HEK293 (cell line): ENCODE data around the gene ERCC2.

Source experiments
- CTCF ChIA-PET: fragments of 350-600 bp; formaldehyde crosslinking; extraction: SDS; loops from one replicate; lab custom pipeline; 2021; ENCODE audit warnings: antibody characterized with exemption; lab: Yijun Ruan, JAX
- POLR2A ChIA-PET: fragments of 300-600 bp; formaldehyde crosslinking; extraction: SDS; loops from one replicate; lab custom pipeline; 2020; ENCODE audit warnings: antibody characterized with exemption, inconsistent platforms; lab: Yijun Ruan, JAX
- H3K27ac ChIP-seq: fragments of 200-500 bp; sonication (Bioruptor generic); 2 replicates; pipeline ENCODE4 v1.5.1; 2014; ENCODE audit warnings: low read depth, low read length, control low read depth, inconsistent platforms; ENCODE audit errors: extremely low read depth
- H3K36me3 ChIP-seq, 2 experiments: fragments of 200-500 bp in 1 of 2; sonication (Bioruptor generic) in 1 of 2; 1 replicate in 1 of 2; 2 replicates in 1 of 2; pipeline ENCODE4 v1.5.1; 2014 to 2017; ENCODE audit warnings: inconsistent platforms in 2 of 2, low read length in 2 of 2; ENCODE audit not compliant: control insufficient read depth in 2 of 2, insufficient read depth in 1 of 2
- H3K4me1 ChIP-seq: fragments of 200-500 bp; sonication (Bioruptor generic); 2 replicates; pipeline ENCODE4 v1.5.1; 2014; ENCODE audit warnings: mild to moderate bottlenecking, low read length, inconsistent platforms; ENCODE audit not compliant: control insufficient read depth, insufficient read depth
- H3K4me3 ChIP-seq: 2 replicates; pipeline ENCODE4 v1.5.1; 2011; ENCODE audit warnings: low read depth, mild to moderate bottlenecking, control low read depth, low read length, moderate library complexity
- H3K9me3 ChIP-seq: fragments of 200-500 bp; sonication (Bioruptor generic); 2 replicates; pipeline ENCODE4 v1.5.1; 2014; ENCODE audit warnings: low read depth, low read length, inconsistent platforms; ENCODE audit not compliant: control insufficient read depth, insufficient read depth
- KLF1 ChIP-seq: fragments of 450-650 bp; formaldehyde crosslinking; IDR thresholded peaks from 2 replicates; pipeline ENCODE4 v1.5.1; 2016; ENCODE audit warnings: missing biosample characterization, missing genetic modification characterization
- PATZ1 ChIP-seq: fragments of 450-650 bp; formaldehyde crosslinking; IDR thresholded peaks from 2 replicates; pipeline ENCODE4 v1.5.1; 2016; ENCODE audit warnings: missing biosample characterization, missing genetic modification characterization
- SCRT1 ChIP-seq: fragments of 450-650 bp; formaldehyde crosslinking; IDR thresholded peaks from 2 replicates; pipeline ENCODE4 v1.5.1; 2016; ENCODE audit warnings: missing biosample characterization, missing genetic modification characterization, borderline replicate concordance
- SCRT2 ChIP-seq: fragments of 450-650 bp; formaldehyde crosslinking; IDR thresholded peaks from 2 replicates; pipeline ENCODE4 v1.5.1; 2016; ENCODE audit warnings: missing biosample characterization, missing genetic modification characterization
- SP2 ChIP-seq: fragments of 450-650 bp; formaldehyde crosslinking; IDR thresholded peaks from 2 replicates; pipeline ENCODE4 v1.5.1; 2016; ENCODE audit warnings: missing biosample characterization, missing genetic modification characterization
- ZBTB44 ChIP-seq: fragments of 450-650 bp; IDR thresholded peaks from 2 replicates; pipeline ENCODE4 v1.5.1; 2018; ENCODE audit warnings: missing biosample characterization, mild to moderate bottlenecking, missing genetic modification characterization
- ZBTB49 ChIP-seq: fragments of 450-650 bp; formaldehyde crosslinking; IDR thresholded peaks from 2 replicates; pipeline ENCODE4 v1.5.1; 2016; ENCODE audit warnings: missing biosample characterization, missing genetic modification characterization, low read depth
- ZBTB8A ChIP-seq: fragments of 450-650 bp; formaldehyde crosslinking; IDR thresholded peaks from 2 replicates; pipeline ENCODE4 v1.5.1; 2016; ENCODE audit warnings: missing biosample characterization, missing genetic modification characterization
- ZNF324 ChIP-seq: fragments of 450-650 bp; formaldehyde crosslinking; IDR thresholded peaks from 2 replicates; pipeline ENCODE4 v1.5.1; 2016; ENCODE audit warnings: missing biosample characterization, missing genetic modification characterization
- ZNF335 ChIP-seq: fragments of 450-650 bp; formaldehyde crosslinking; conservative IDR thresholded peaks from 2 replicates; pipeline ENCODE4 v1.5.1; 2016; ENCODE audit warnings: missing biosample characterization, missing genetic modification characterization
- ZNF37A ChIP-seq: fragments of 450-650 bp; IDR thresholded peaks from 2 replicates; pipeline ENCODE4 v1.5.1; 2018; ENCODE audit warnings: missing biosample characterization, missing genetic modification characterization
- ZNF449 ChIP-seq: fragments of 450-650 bp; formaldehyde crosslinking; IDR thresholded peaks from 2 replicates; pipeline ENCODE4 v1.5.1; 2017; ENCODE audit warnings: missing biosample characterization, mild to moderate bottlenecking, missing genetic modification characterization, moderate library complexity
- ZNF529 ChIP-seq: fragments of 450-650 bp; formaldehyde crosslinking; IDR thresholded peaks from 2 replicates; pipeline ENCODE4 v1.5.1; 2017; ENCODE audit warnings: missing genetic modification characterization, missing biosample characterization; ENCODE audit not compliant: insufficient replicate concordance
- ZNF571 ChIP-seq: fragments of 450-650 bp; formaldehyde crosslinking; IDR thresholded peaks from 2 replicates; pipeline ENCODE4 v1.5.0; 2017; ENCODE audit warnings: missing biosample characterization, missing genetic modification characterization
- ZNF600 ChIP-seq: fragments of 450-650 bp; formaldehyde crosslinking; IDR thresholded peaks from 2 replicates; pipeline ENCODE4 v1.5.1; 2016; ENCODE audit warnings: missing biosample characterization, missing genetic modification characterization
- ZNF658 ChIP-seq: fragments of 450-650 bp; formaldehyde crosslinking; IDR thresholded peaks from 2 replicates; pipeline ENCODE4; 2016; ENCODE audit warnings: missing biosample characterization, missing genetic modification characterization
- ZNF692 ChIP-seq: fragments of 450-650 bp; formaldehyde crosslinking; IDR thresholded peaks from 2 replicates; pipeline ENCODE4 v1.5.1; 2016; ENCODE audit warnings: missing biosample characterization, missing genetic modification characterization

ERCC2 gene

GRCh38 chr19:45306518-45307027 is 63.8 kb downstream of the ERCC2 start:
- Histone ChIP-seq H3K27ac (no peak overlapping the region), H3K4me3 (no peak overlapping the region), H3K4me1 (no peaks in the 10 kb centered on the region), H3K36me3 (peaks cover 0 to 7% of the 10 kb centered on the region in 2 experiments; a peak in 1 of 3 replicates), H3K9me3 (no peaks in the 10 kb centered on the region)
- CTCF ChIA-PET = interaction anchor here (0.8 to 1.7 kb wide), 2 partner anchors 15 to 32 kb away, joined by 3 to 9 read pairs; no protein-coding TSS in a partner anchor
- TF ChIP-seq SCRT1 (tag by site-specific recombination) = peak; percentile 32; the same call in 1 of the 2 replicates
- TF ChIP-seq PATZ1 (tag by site-specific recombination) = 0 out of 2 replicates have a peak, but pooled peaks have one; percentile 21
- TF ChIP-seq ZNF571 (tag by site-specific recombination) = no peak
- no peak for TF ChIP-seq ZNF37A (tag by site-specific recombination)
- 0 out of 2 replicates have a peak, but pooled peaks have one; percentile 35 for TF ChIP-seq KLF1 (tag by site-specific recombination)
- TF ChIP-seq SP2 (tag by site-specific recombination) = peak; percentile 35
- TF ChIP-seq SCRT2 (tag by site-specific recombination) = peak; percentile 81
- POLR2A ChIA-PET = interaction anchor here (0.8 to 1.0 kb wide), 2 partner anchors 10 to 44 kb away, joined by 3 read pairs; no protein-coding TSS in a partner anchor

GRCh38 chr19:45306040-45306439 is 64.3 kb downstream of the ERCC2 start:
- Histone ChIP-seq H3K27ac (no peak overlapping the region), H3K9me3 (no peaks in the 10 kb centered on the region), H3K36me3 (peaks cover 0 to 7% of the 10 kb centered on the region in 2 experiments; a peak in 1 of 3 replicates), H3K4me1 (no peaks in the 10 kb centered on the region), H3K4me3 (no peak overlapping the region)
- TF ChIP-seq ZBTB44 (tag by site-specific recombination) (no peak), ZNF449 (tag by site-specific recombination) (no peak), ZNF324 (tag by site-specific recombination) (no peak), ZNF335 (no peak)
- ChIA-PET POLR2A (interaction anchor here (1.0 kb wide), 1 partner anchor 10 kb away, joined by 3 read pairs; no protein-coding TSS in a partner anchor), CTCF (interaction anchor here (1.7 kb wide), 1 partner anchor 33 kb away, joined by 9 read pairs; no protein-coding TSS in a partner anchor)

GRCh38 chr19:45305421-45305820 is 65.0 kb downstream of the ERCC2 start:
- no peaks in the 10 kb centered on the region for H3K9me3 ChIP-seq
- peaks cover 0 to 13% of the 10 kb centered on the region in 2 experiments; a peak in 1 of 3 replicates for H3K36me3 ChIP-seq
- H3K4me3 ChIP-seq = no peak overlapping the region
- no peaks in the 10 kb centered on the region for H3K4me1 ChIP-seq
- ChIA-PET POLR2A (no interaction called here), CTCF (interaction anchor here (0.7 to 1.7 kb wide), 2 partner anchors 34 to 206 kb away, joined by 3 to 9 read pairs; no protein-coding TSS in a partner anchor)
- no peak for TF ChIP-seq ZNF692 (tag by site-specific recombination)
- TF ChIP-seq ZBTB8A (tag by site-specific recombination) = no peak
- TF ChIP-seq ZNF529 (tag by site-specific recombination) = no peak
- no peak for TF ChIP-seq ZNF658 (tag by site-specific recombination)
- no peak for TF ChIP-seq ZBTB49 (tag by site-specific recombination)
- no peak for TF ChIP-seq ZNF600 (tag by site-specific recombination)
- 0 out of 2 replicates have a peak, but pooled peaks have one; percentile 18 for TF ChIP-seq SP2 (tag by site-specific recombination)
- H3K27ac ChIP-seq = peak overlapping the region; percentile 5; the same call in 1 of the 2 replicates
